GM13977 (cell line): Measurements from ENCODE around the gene NSG1.

Experiments
- DNase-seq: peaks from one replicate; pipeline ENCODE4 v3.0.0; 2012; ENCODE audit warnings: low spot score
- in situ Hi-C: fragments of 300-500 bp; cut with MboI; formaldehyde crosslinking; loops from one replicate; pipeline ENCODE4 v1.12.0; 2022; ENCODE audit warnings: low sequenced_read_pairs, low pct_unique_long_range_greater_than_20kb, mixed read lengths, inconsistent platforms; ENCODE audit not compliant: unreplicated experiment
- TF ChIP-seq, protein P1 (sequence below): IDR thresholded peaks from 2 replicates; pipeline ENCODE4 v1.5.1; 2012; ENCODE audit warnings: mild to moderate bottlenecking, control low read depth; ENCODE audit not compliant: insufficient read depth; ENCODE audit errors: extremely low read depth, missing control alignments

The NSG1 gene

DNA sequence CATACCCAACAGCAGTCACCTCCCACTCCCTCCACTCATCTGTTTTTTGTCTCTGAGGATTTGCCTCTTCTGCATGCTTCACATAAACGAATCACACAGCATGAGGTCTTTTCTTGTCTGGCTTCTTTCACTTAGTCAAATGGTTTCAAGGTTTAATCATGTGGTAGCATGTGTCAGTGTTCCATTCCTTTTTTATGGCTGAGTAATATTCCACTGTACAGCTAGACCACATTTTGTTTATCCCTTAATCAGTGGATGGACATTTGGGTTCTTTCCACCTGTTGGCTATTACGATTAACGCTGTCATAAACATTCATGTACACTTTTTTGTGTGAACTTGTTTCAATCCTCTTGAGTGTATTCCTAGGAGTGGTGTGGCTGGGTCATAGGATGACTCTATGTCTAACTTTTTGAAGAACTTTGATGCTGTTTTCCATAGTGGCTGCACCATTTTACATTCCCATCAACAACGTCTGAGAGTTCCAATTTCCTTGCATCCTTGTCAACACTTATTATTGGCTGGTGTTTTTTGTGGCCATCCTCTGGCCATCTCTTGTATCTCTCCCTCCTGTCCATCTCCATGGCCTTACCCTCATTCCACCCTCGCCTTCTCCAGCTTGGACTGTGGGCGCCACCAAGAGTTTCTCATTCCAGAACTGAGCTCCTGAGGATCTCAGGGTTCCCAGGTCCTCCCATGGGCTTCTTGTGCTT lies 12.4 kb upstream of the NSG1 start:
- no peak for DNase-seq
- TF ChIP-seq, protein P1, sequence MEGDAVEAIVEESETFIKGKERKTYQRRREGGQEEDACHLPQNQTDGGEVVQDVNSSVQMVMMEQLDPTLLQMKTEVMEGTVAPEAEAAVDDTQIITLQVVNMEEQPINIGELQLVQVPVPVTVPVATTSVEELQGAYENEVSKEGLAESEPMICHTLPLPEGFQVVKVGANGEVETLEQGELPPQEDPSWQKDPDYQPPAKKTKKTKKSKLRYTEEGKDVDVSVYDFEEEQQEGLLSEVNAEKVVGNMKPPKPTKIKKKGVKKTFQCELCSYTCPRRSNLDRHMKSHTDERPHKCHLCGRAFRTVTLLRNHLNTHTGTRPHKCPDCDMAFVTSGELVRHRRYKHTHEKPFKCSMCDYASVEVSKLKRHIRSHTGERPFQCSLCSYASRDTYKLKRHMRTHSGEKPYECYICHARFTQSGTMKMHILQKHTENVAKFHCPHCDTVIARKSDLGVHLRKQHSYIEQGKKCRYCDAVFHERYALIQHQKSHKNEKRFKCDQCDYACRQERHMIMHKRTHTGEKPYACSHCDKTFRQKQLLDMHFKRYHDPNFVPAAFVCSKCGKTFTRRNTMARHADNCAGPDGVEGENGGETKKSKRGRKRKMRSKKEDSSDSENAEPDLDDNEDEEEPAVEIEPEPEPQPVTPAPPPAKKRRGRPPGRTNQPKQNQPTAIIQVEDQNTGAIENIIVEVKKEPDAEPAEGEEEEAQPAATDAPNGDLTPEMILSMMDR, result no peak
- in situ Hi-C loops, result no loop called here

DNA sequence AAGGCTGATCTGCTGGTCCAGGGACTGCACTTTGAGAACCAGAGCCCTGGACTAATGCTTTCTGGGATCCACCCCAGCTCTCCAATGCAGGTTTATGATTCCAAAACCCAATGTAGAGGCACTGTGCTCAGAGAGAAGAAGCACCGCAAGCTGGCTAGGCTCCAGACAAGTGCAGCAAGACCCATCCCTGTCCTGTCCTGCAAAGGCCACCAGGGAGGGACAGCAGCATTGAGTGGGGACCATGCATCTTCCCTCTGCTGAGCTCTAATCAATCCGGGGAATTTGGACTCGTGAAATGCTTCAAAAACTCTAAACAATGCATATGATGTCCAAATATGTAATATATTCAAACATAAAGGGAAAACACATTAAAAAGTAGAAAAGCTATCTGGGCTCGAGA lies 10.8 kb upstream of the NSG1 start:
- no peak for DNase-seq
- TF ChIP-seq, protein P1, result no peak
- in situ Hi-C loops, result no loop called here

DNA sequence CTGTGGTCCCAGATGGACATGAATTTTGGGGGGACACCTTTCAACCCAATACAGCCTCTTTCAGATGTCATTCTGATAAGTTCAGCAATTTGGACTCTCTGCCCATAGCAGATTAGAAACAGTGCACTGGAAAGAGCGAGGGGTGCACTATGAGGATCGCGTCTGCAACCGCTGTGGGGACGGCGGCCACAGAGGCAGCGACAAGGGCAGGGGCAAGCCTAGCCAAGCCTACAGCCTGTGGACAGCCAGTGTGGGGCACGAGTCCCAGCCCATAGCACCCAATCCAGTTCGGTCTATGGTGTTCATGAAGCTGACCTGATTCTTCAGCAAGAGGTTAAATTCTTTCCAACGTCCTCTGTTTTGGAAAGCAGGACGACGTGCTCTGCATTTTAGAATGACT lies 9.7 kb upstream of the NSG1 start:
- in situ Hi-C loops, result no loop called here
- TF ChIP-seq, protein P1, result no peak
- no peak for DNase-seq

DNA sequence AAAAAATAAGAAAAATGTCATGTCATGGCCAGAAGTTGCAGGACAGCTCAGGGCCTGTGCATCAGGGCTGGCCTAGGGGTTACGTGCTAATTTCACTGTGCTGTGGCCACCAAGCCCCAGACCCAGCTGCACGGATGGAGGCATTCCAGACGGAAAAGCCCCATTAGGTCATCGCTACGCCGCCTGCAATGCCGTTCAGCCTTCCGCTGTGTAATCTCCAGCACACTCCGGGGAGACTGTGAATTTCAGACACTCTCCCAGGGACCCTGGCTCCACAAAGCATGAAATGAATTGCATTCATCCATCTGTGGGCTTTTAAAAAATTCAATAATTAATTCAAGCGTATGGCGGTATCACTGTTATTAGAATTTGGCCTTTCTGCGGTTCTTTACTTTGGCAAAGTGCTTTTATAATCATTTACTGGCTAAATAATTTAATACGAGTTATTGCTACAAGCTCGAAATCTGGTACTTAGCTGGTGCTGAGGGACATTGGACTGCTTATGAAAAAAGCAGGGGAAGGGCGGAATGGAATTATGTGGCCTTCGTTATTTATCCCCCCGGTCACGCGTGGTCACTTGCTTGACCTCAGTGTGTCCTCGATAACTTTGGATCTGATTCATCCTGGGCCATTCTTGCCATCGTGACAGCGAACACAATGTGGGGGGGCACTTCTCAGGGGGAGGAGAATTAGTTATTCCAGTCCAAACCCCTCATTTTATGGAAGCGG lies 9.0 kb upstream of the NSG1 start:
- in situ Hi-C loops, result no loop called here
- no peak for DNase-seq
- TF ChIP-seq, protein P1, result no peak

DNA sequence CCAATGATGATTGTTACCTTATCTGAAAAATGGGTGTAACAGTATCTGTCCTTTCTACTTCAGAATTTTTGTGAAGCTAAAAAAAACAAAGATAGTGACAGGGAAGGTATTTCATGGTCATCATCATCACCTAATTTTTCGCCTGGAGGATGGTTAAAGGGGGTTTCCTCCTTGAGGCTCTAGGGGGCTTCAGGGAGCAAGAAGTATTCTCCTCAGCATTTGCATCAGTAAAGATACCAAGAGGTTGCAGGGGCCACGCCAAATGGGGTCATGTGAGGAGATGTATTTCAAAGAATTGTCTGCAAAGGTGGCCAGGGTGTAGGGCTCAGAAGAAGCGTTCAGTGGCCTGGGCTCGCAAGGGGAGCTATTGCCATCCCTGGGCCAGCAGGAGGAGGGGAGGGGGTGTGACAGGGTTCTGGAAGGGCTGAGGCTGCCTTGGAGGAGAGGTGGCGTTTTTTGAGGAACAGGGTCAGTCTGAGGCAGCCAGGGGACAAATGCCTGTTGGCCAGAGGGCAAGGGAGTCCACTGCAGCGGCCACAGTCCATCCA lies 7.3 kb upstream of the NSG1 start:
- TF ChIP-seq, protein P1, result no peak
- in situ Hi-C loops, result no loop called here
- no peak for DNase-seq

DNA sequence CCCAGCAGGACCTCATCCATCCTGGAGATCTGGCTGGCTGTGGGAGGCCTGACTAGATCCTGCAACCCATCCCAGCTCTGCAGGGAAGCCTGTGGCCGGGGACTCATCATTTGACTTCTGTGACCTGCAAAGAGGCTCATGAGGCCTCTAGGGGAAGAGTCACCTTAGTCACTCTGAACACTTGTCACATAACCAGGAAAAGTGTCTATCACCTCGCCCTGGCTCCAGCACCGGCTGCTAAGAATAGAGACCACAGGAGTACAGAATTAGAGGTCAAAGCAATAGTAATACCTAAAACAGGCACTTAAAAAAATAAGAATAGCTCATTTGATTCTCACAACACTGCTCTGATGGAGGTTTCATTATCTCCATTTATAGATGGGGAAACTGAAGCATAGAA lies 3.8 kb upstream of the NSG1 start:
- TF ChIP-seq, protein P1, result no peak
- DNase-seq, result no peak
- in situ Hi-C loops, result no loop called here
